Keratinocyte (primary cell): Measurements from ENCODE around the gene ARHGAP10. TPM values are rescaled to one million over a fixed set of nuclear protein-coding genes. Genes with fewer than 3 reads are reported as not detected.
A peak's percentile ranks its signal among the peaks of the same experiment; 100 is the strongest.

Experiments used
- DNase-seq: peaks from one replicate; pipeline ENCODE4 v3.0.0-alpha.2; 2011; ENCODE audit warnings: low read depth, missing footprints, low spot score
- FAIRE-seq: peaks from 2 replicates; lab custom pipeline; 2011; peaks lifted over from hg19 to GRCh38; lab: Jason Lieb, UNC
- H2AFZ ChIP-seq: 2 replicates; pipeline ENCODE4 v1.6.0; 2012; ENCODE audit warnings: low read length, control low read depth, inconsistent platforms; ENCODE audit not compliant: control insufficient read depth
- H3K27ac ChIP-seq: 2 replicates; pipeline ENCODE4 v1.5.1; 2011; ENCODE audit warnings: low read length; ENCODE audit not compliant: control insufficient read depth, insufficient read depth
- H3K27me3 ChIP-seq: 3 replicates; pipeline ENCODE4 v1.6.0; 2011; ENCODE audit warnings: low read length; ENCODE audit not compliant: control insufficient read depth, insufficient read depth; ENCODE audit errors: extremely low read depth
- H3K36me3 ChIP-seq, 2 experiments: 2 replicates in 1 of 2; 3 replicates in 1 of 2; pipeline ENCODE4 v1.5.1; 2011; ENCODE audit warnings: low read length in 2 of 2, mild to moderate bottlenecking in 1 of 2; ENCODE audit not compliant: control insufficient read depth in 2 of 2, insufficient read depth in 2 of 2; ENCODE audit errors: extremely low read depth in 1 of 2
- H3K4me1 ChIP-seq: 3 replicates; pipeline ENCODE4 v1.5.1; 2011; ENCODE audit warnings: low read length; ENCODE audit not compliant: control insufficient read depth, insufficient read depth; ENCODE audit errors: extremely low read depth
- H3K4me2 ChIP-seq: 3 replicates; pipeline ENCODE4 v1.6.0; 2011; ENCODE audit warnings: low read depth, low read length; ENCODE audit not compliant: control insufficient read depth, insufficient read depth; ENCODE audit errors: extremely low read depth
- H3K4me3 ChIP-seq, 3 experiments: fragments of 200-600 bp in 1 of 3; sonication (generic) in 1 of 3; 2 replicates in 2 of 3; 3 replicates in 1 of 3; pipeline ENCODE4 v1.5.1; 2011 to 2016; ENCODE audit warnings: low read length in 3 of 3, mild to moderate bottlenecking in 3 of 3, control low read depth in 2 of 3, inconsistent platforms in 1 of 3, low read depth in 1 of 3, mixed read lengths in 1 of 3, mixed run types in 1 of 3, moderate library complexity in 1 of 3; ENCODE audit not compliant: control insufficient read depth in 2 of 3, insufficient read depth in 2 of 3; ENCODE audit errors: extremely low read depth in 1 of 3
- H3K79me2 ChIP-seq: 2 replicates; pipeline ENCODE4 v1.6.0; 2012; ENCODE audit warnings: low read length; ENCODE audit not compliant: control insufficient read depth, insufficient read depth
- H3K9ac ChIP-seq: 3 replicates; pipeline ENCODE4 v1.6.0; 2011; ENCODE audit warnings: low read length; ENCODE audit not compliant: control insufficient read depth, insufficient read depth; ENCODE audit errors: extremely low read depth
- H3K9me1 ChIP-seq: 3 replicates; pipeline ENCODE4 v1.6.0; 2011; ENCODE audit warnings: low read length; ENCODE audit not compliant: control insufficient read depth, insufficient read depth; ENCODE audit errors: extremely low read depth
- H3K9me3 ChIP-seq: 2 replicates; pipeline ENCODE4 v1.5.1; 2012; ENCODE audit warnings: low read depth, low read length; ENCODE audit not compliant: control insufficient read depth
- H4K20me1 ChIP-seq: 3 replicates; pipeline ENCODE4 v1.6.0; 2011; ENCODE audit warnings: low read length; ENCODE audit not compliant: control insufficient read depth, insufficient read depth; ENCODE audit errors: extremely low read depth
- CTCF ChIP-seq, 3 experiments: IDR thresholded peaks in 1 of 3; conservative IDR thresholded peaks in 1 of 3; optimal IDR thresholded peaks in 1 of 3; 2 replicates in 2 of 3; 3 replicates in 1 of 3; pipeline versions ENCODE3 to v1.5.1; 2011; ENCODE audit warnings: low read length in 3 of 3, mild to moderate bottlenecking in 3 of 3, moderate library complexity in 2 of 3, control low read depth in 1 of 3, inconsistent platforms in 1 of 3; ENCODE audit not compliant: insufficient read depth in 2 of 3; ENCODE audit errors: extremely low read depth in 1 of 3
- EZH2 ChIP-seq: IDR thresholded peaks from one replicate; pipeline ENCODE4 v1.6.1; 2012; ENCODE audit warnings: inconsistent platforms, mild to moderate bottlenecking, low read length, moderate library complexity
- dilution Hi-C: fragments of 300-500 bp; cut with MboI; formaldehyde crosslinking; loops from one replicate; pipeline ENCODE4 v1.7.0; 2020; ENCODE audit warnings: low sequenced_read_pairs; ENCODE audit not compliant: extremely low pct_ligation_motif_present
- polyA plus RNA-seq, 5 experiments: library from polyadenylated mRNA; depleted of rRNA in 3 of 5; stranded (reverse) in 3 of 5; stranded (forward) in 1 of 5; unstranded in 1 of 5; fragments of >200 nt; gene quantifications; 1 replicate in 1 of 5; 2 replicates in 3 of 5; 3 replicates in 1 of 5; pipeline versions ENCODE4 v1.2.1 to v1.2.3, GENCODE V29; 2011 to 2012; ENCODE audit warnings: missing spikeins in 2 of 5, low read depth in 1 of 5, low replicate concordance in 1 of 5

The ARHGAP10 gene
- polyA plus RNA-seq, 1 donor (not counting 4 experiments of a cell fraction or from before 2014, with no cell fraction given) = 18.7 TPM

GRCh38 chr4:147825451-147826287 lies 93.8 kb downstream of the ARHGAP10 start:
- no peak overlapping the region for H3K27ac ChIP-seq
- H3K4me3 ChIP-seq = no peak overlapping the region
- H3K4me2 ChIP-seq = no peak overlapping the region
- H3K9me1 ChIP-seq = no peaks in the 10 kb centered on the region
- TF ChIP-seq CTCF (optimal IDR thresholded peaks at IDR 0.05 in 1 of 3, IDR thresholded peaks at IDR 0.05 in 1 of 3, conservative IDR thresholded peaks at IDR 0.05 in 1 of 3; ENCODE audit: extremely low read depth in 1 of 3, insufficient read depth in 2 of 3, low read length in 3 of 3) (no peak), EZH2 (no peak)
- H3K79me2 ChIP-seq = peaks cover 4% of the 10 kb centered on the region
- FAIRE-seq (peak; percentile 13), DNase-seq (no peak)
- H3K36me3 ChIP-seq = no peaks in the 10 kb centered on the region
- peaks cover 66% of the 10 kb centered on the region for H3K4me1 ChIP-seq
- no peak overlapping the region for H3K9ac ChIP-seq
- no peaks in the 10 kb centered on the region for H4K20me1 ChIP-seq
- no peak overlapping the region for H2AFZ ChIP-seq
- H3K27me3 ChIP-seq = no peaks in the 10 kb centered on the region
- no peaks in the 10 kb centered on the region for H3K9me3 ChIP-seq
- dilution Hi-C loops = no loop called here

GRCh38 chr4:147826288-147826646 lies 94.4 kb downstream of the ARHGAP10 start:
- Histone ChIP-seq H3K36me3 (no peaks in the 10 kb centered on the region), H3K27ac (no peak overlapping the region), H3K9me3 (no peaks in the 10 kb centered on the region), H2AFZ (no peak overlapping the region), H3K9ac (no peak overlapping the region), H3K4me3 (no peak overlapping the region), H3K27me3 (no peaks in the 10 kb centered on the region), H3K4me2 (no peak overlapping the region), H3K9me1 (no peaks in the 10 kb centered on the region), H4K20me1 (no peaks in the 10 kb centered on the region), H3K4me1 (peaks cover 66% of the 10 kb centered on the region), H3K79me2 (peaks cover 4% of the 10 kb centered on the region)
- no peak for DNase-seq
- dilution Hi-C loops = no loop called here
- TF ChIP-seq CTCF (optimal IDR thresholded peaks at IDR 0.05 in 1 of 3, IDR thresholded peaks at IDR 0.05 in 1 of 3, conservative IDR thresholded peaks at IDR 0.05 in 1 of 3; ENCODE audit: extremely low read depth in 1 of 3, insufficient read depth in 2 of 3, low read length in 3 of 3) (no peak), EZH2 (no peak)
- FAIRE-seq = no peak
